HG02870 (cell line): ENCODE results near the gene HEXIM2.

Experiments
- ATAC-seq: cut with Tn5 transposase; IDR thresholded peaks from one replicate; pipeline ENCODE4 v1.9.1; 2021; ENCODE audit warnings: mild to moderate bottlenecking, moderate library complexity; ENCODE audit not compliant: unreplicated experiment

The HEXIM2 gene

GRCh38 chr17:45127548-45128300 lies 34.0 kb upstream of the HEXIM2 start:
- ATAC-seq = no peak

GRCh38 chr17:45128331-45128730 lies 33.3 kb upstream of the HEXIM2 start:
- no peak for ATAC-seq

DNA sequence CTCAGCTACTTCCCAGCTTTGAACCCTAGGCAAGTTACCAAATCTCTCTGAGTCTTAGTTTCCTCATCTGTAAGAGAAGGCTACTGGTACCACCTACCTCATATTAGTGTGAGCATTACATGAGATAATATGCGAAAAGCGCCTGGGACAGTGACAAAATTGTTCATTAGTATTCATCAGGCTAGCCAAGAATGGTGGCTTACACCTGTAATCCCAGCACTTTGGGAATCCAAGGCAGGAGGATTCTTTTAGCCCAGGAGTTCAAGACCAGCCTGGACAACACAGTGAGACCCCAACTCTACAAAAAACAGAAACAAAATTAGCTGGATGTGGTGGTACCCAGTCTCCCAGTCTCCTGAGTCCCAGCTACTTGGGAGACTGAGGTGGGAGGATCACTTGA lies 32.7 kb upstream of the HEXIM2 start:
- no peak for ATAC-seq

DNA sequence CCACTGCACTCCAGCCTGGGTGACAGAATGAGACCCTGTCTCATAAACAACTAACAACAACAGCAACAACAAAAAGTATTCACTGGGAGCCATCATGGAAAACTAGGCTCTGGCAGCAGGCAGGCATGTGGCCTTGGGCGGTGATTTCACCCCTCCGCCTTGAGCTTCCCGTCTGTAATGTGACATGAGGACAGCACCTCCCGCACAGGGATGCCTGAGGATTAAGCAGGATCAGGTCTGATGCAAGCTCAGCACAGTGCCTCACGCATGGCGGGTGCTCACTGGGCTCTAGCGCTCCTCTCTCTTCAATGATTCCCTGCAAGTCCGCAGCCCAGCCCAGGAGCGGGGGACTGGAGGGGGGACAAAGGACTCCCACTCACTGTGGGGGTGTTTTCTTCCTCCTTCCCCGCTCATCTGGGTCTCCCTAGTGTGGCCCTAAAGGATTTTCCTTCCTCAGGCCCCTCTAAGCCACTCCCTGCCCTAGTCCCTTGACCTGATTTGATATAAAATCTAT lies 32.2 kb upstream of the HEXIM2 start:
- ATAC-seq = no peak

DNA sequence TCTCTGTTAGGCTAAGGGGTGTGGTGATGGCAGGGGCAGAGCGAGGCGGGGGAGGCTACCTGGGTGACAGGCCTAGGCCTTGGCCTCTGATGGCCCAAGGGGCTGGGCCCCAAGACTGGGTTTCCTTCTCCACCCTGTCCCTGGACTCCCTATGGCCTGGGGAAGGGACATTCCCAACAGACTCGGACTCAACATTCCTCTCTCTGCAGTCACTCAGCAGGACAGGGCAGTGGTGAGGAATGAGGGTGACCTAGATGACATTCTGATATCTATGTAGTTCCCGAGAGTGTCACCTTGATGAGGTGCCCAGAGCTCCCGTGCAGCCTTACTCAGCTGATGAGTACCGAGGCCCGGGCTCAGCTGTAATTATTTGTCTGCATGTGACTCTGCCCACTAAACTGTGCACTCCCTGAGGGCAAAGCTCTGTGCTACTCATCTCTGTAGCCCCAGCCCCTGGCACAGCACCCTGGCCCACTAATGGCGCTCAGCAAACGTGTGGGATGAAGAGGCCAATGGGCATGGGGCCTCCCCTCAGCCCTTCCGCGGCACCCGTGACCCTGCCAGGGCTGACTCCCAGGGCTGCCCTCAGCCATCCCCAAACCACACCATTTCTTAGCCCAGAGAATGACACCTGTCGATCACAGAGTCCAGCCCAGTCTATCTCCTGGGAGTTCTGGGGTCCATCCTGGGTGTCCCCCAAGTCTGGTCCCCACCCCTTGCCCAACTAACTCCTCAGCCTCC lies 31.6 kb upstream of the HEXIM2 start:
- ATAC-seq = no peak

- ATAC-seq = no peak
Measured at GRCh38 chr17:45130681-45131615, 30.7 kb upstream of the HEXIM2 start.

DNA sequence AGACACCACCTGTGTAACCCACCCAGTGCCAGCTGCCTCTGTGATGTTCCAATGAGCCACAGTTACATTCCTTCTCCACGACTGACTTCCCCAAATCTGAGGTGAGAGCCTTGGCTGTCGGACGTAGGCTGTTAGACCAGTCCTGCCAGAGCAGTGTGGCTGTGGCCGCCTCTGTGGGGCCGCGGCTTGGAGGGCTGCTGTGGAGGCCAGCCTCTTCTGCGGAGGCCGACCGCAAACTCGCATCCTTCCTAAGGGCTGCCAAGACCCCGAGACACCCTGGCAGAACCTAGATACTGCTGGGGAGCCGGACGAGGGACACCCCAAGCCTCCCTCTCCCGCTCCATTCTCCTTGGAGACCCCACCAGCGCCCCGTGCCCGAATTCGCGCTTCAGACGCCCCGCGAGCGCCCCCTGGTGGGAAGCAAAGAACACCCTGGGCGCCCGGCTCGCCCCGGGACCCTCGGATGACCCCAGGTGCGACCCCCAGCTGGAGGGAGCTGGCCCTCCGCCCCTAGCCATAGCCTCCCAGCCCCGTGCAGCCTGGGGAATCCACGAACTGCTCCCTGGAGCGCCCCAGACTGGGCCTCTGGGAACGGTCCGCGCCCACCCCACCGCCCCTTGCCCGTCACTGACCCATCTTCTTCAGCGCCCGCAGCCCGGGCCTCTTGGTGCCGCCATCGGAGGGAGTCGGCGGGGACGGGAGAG lies 29.9 kb upstream of the HEXIM2 start:
- ATAC-seq = no peak

DNA sequence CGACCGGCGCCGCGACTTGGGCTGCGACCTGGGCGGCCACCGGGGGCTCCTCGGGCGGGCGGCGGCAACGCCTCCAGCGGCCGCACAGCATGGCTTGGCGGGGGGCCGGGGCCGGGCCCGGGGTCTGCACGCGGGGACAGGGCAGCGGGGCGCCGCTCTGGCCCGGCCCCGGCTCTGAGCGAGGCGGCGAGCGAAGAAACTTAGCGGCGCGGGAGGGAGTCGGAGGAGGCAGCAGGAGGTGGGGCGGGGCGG lies 29.4 kb upstream of the HEXIM2 start, which contains the start of gene PLCD3:
Gene PLCD3, minus strand, starts transcription at position 196 of the 252 bp plus-strand sequence. Its CDS starts 105 bp downstream, at position 91.
- no peak for ATAC-seq

DNA sequence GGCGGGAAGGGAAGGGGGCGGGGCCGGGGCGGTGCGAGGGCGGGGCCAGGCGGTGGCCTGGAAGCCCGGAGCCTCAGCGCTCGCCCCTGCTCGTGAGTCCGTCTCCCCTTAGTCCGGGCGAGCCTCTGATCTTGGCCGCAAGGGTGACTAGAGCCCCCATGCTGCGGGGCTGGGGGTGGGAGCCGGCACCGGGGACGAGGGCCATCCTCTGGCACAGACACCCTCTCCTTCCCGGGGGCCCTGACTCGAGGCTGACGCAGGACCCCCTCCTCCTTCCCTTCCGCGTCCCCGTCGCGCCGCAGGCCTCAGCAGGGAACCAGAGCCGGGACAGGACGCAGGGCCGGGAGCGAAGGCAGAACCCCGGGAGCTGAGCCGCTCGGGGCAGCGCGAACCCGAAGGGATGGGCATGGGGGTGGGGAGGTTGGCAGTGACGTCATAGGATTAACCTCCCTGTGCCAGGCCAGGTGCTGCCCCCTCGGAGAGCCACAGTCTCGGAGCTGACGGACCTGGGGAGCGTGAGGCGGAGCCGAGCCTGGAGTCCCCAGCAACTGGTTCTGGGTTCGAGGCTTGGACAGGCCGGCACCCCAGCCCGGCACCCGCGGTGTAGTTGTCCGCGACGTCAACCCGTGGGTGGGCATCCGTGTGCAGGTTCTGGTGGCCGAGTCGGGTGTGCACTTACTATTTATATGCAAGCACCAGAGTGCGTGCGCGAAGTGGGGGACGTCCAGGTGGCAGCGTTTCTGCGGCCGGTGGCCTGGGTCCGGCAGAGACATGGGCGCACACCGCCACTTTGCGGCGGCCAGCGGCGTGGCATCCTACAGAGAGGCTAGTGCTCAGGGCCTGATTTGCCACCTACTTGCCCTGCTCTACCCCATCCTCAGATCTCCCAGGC lies 28.9 kb upstream of the HEXIM2 start:
- ATAC-seq = no peak

GRCh38 chr17:45135192-45135977 lies 26.3 kb upstream of the HEXIM2 start, which contains the start of gene ACBD4:
TSS of gene ACBD4 (plus strand) at chr17:45135687. CDS start at chr17:45136145, 458 bp downstream.
- peak; percentile 84 for ATAC-seq

DNA sequence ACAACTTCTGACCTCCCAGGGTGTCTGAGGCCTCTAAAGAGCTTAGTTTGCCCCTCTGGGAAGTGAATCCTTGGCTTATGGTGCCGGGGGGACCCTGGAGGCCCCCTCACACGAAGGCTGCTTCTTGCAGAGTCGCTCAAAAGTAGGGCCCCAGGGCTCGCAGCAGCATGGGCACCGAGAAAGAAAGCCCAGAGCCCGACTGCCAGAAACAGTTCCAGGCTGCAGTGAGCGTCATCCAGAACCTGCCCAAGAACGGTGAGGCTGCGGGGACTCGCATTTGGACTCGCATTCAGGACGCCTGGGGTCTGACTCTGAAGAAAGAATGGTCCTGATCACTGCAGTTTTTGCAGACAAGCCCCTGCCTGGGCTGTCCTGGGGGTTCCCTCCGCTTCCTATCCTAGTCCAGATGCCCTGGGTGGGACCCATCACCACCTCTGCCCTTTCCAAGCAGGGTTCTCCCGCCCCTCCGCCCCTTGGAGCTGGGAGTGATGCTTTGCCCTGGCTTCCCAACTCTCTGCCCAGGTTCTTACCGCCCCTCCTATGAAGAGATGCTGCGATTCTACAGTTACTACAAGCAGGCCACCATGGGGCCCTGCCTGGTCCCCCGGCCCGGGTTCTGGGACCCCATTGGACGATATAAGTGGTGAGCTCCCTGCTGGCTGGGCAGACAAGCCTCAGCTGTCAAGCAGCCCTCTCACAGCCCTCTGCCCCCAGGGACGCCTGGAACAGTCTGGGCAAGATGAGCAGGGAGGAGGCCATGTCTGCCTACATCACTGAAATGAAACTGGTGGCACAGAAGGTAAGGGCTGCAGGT lies 25.5 kb upstream of the HEXIM2 start:
- no peak for ATAC-seq

DNA sequence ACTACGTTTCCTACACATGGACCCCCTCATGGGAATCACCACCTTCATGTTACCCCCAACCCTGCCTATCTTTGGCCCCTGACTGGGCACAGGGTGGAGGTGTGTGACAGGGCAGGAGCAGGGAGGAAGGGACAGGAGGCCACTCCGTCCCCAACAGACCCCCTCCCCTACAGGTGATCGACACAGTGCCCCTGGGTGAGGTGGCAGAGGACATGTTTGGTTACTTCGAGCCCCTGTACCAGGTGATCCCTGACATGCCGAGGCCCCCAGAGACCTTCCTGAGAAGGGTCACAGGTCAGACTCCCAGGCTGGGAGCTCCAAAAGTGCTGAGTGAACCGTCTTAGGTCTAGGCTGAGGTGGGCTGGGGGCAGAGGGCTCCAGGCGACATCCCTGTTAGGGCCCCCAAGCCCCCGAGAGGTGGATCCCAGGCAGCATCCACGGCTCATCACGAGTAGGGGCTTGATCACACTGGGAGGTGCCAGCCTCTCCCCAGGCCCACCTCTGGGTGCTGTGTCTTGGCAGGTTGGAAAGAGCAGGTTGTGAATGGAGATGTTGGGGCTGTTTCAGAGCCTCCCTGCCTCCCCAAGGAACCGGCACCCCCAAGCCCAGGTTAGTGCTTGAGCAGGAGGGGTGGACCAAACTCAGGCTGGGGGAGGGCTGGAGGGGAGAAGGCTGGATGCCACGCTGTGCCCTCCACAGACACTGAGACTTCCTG lies 24.7 kb upstream of the HEXIM2 start:
- no peak for ATAC-seq

DNA sequence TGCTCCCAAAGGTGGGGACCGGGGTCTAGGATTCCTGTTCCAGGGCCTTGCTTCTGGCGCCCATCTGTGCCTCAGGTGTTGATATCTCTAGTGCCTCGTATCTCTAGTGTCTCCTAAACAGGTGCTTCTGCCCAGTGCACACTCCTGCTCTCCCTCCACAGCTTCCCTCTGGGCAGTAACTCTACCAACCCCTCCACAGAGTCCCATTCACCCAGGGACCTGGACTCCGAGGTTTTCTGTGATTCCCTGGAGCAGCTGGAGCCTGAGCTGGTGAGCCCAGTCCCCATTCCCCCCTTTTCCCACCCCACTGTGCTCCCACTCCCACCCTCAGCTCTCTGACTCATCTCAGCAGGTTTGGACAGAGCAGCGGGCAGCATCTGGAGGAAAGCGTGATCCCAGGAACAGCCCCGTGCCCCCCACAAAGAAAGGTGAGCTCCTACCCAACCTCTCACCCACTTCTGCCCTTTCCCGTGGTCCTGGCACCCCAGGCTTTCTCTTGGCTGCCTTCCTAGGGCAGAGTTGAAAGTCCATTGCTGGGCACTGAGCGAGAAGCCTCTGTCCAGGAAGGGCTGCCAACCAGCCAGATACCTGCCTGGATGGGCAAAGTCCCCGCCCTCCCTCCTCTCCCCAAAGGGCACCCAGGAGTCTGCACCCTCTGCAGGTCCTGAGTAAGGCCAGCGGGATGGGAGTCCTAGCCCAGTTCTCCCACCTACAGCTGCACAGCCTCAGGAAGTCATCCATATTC lies 23.9 kb upstream of the HEXIM2 start:
- ATAC-seq = no peak

DNA sequence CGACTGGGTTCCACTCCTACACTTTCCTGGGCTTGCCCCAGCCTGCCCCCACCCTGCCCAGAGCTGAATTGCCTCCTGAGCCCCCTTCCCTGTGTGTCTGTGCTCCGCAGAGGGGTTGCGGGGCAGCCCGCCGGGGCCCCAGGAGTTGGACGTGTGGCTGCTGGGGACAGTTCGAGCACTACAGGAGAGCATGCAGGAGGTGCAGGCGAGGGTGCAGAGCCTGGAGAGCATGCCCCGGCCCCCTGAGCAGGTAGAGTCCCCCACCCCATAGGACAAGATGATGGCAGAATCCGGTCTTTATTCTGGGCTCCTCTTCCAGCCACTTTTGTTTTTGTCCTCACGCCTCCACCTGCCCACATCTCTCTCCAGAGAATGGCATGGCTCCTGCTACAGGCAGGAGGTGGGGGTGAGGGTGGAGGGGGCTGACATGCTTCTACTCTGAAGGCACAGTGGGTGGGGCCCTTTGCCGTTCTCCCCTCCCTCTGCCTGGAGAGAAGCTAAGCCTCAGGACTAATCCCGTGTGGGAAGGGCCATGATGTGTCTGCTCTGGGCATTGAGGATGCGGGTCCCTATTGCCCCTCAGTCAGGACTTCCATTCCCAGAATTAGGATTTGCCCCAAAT lies 22.7 kb upstream of the HEXIM2 start:
- ATAC-seq = no peak

DNA sequence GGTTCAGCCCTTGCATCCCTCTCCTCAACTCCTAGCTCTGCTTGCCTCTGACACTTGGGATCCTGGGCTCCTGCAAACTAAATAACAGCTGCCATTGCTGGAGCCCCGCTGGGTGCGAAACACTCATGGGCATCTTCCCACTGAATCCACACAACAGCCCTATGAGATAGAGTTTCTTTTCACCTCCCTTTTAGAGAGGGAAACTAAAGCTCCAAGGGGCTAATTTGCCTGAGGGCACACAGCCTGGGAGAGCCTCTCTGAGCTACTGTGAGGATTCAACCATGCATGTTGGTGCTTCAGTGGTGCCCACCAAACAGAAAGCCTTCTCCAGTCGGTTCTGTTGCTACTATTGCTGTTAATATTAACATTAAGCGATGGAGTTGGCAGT lies 22.1 kb upstream of the HEXIM2 start:
- no peak for ATAC-seq

DNA sequence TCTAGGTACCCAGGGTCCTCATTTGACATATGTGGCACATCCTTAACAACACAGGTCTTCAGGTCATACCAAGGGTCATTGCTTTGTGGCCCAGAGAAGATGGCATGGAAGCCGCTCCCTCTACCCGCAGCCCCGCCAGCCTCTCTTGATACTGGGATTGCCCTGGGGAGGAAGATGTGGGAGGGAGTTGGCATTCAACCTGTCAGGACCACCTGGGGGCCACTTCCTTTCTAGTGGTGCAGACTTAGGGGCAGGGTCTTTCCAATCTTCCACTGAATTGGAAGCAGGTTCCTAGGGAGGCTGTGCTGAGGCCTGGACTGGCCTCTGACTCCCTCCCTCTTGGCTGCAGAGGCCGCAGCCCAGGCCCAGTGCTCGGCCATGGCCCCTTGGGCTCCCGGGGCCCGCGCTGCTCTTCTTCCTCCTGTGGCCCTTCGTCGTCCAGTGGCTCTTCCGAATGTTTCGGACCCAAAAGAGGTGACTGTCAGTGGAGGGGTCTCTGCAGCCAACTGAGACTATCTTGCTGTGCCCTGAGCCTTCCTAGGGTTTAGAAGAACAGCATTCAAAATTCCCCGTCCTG lies 18.5 kb upstream of the HEXIM2 start:
- ATAC-seq = no peak
